ENCODE data around the gene ZNF57. TPM values are rescaled to one million over a fixed set of nuclear protein-coding genes. Genes with fewer than 3 reads are reported as not detected.

The ZNF57 gene
- total RNA-seq, 1 donor from 2014 or later, result 3.2 TPM

- H3K9me3 ChIP-seq (replicated peaks), result no peaks in the 10 kb centered on the region
- peaks cover 4% of the 10 kb centered on the region for H3K36me3 ChIP-seq
- H3K27ac ChIP-seq (replicated peaks), result peak overlapping the region; percentile 88
- H3K4me1 ChIP-seq, result peaks cover 31% of the 10 kb centered on the region
- peak overlapping the region; percentile 94 for H3K4me3 ChIP-seq
- intact Hi-C loops (cut with micrococcal nuclease), result no loop called here
- no peak for TF ChIP-seq CTCF (IDR thresholded peaks at IDR 0.05; ENCODE audit: borderline replicate concordance)
- H3K27me3 ChIP-seq (ENCODE audit: low read depth), result no peaks in the 10 kb centered on the region
- DNase-seq, result no peak
Observed at GRCh38 chr19:2944403-2944774, 43.7 kb downstream of the ZNF57 start.

DNA sequence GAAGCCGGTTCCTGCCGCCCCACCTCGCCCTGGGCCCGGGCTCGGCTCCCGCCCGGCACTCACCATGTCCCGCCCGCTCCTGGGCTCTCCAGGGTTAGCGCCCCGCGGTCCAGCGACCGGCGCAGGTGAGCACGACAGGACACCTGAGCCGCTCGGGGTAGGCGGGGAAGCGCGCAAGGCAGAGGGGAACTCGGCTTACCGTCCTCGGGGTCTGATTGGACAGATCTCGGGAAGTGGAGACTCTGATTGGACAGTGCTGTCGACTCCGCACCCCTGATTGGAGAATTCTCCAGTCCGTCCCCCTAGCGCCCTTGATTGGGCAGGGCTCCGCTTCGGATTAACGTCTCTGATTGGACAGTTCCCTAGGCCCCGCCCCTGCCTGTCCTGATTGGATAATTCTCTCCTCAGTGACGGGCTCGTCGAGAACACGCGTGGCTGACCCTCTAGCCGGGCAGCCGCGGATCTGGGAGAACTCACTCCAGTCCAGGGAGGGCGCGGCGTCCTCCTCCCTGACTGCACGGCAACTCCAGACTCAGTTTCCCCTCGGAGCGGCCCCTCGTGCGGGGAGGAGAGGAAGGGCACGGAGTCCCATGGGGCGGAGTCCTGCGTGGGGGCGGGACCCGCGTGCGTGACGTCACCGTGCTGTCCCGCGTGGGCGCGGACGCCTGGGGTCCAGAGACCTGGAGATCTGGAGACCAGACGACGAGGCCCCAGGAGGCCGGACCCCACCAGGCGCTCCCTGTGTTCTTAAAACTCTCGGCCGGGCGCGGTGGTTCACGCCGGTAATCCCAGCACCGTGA, 44.2 kb downstream of the ZNF57 start, which contains the start of gene ZNF77:
ZNF77 (minus strand) TSS at position 197 of the 800 bp plus-strand sequence; CDS start at position 66, 131 bp downstream.
- H3K27ac ChIP-seq (replicated peaks), result peak within 1 kb of the TSS; percentile 88
- intact Hi-C loops (cut with micrococcal nuclease), result no loop called here
- peak; percentile 99 for DNase-seq
- H3K27me3 ChIP-seq (ENCODE audit: low read depth), result no peaks in the 10 kb centered on the region
- peak; percentile 25 for TF ChIP-seq CTCF (IDR thresholded peaks at IDR 0.05; ENCODE audit: borderline replicate concordance)
- no peaks in the 10 kb centered on the region for H3K9me3 ChIP-seq (replicated peaks)
- peaks cover 37% of the 10 kb centered on the region for H3K4me1 ChIP-seq
- peak within 1 kb of the TSS; percentile 94 for H3K4me3 ChIP-seq
- no peaks in the 10 kb centered on the region for H3K36me3 ChIP-seq

GRCh38 chr19:2945575-2946184, 45.0 kb downstream of the ZNF57 start:
- Histone ChIP-seq H3K36me3 (no peaks in the 10 kb centered on the region), H3K4me3 (peak overlapping the region; percentile 94), H3K27me3 (ENCODE audit: low read depth) (no peaks in the 10 kb centered on the region), H3K27ac (replicated peaks) (peak overlapping the region; percentile 88), H3K9me3 (replicated peaks) (no peaks in the 10 kb centered on the region), H3K4me1 (peaks cover 41% of the 10 kb centered on the region)
- TF ChIP-seq CTCF (IDR thresholded peaks at IDR 0.05; ENCODE audit: borderline replicate concordance), result no peak
- no peak for DNase-seq
- intact Hi-C loops (cut with micrococcal nuclease), result no loop called here

DNA sequence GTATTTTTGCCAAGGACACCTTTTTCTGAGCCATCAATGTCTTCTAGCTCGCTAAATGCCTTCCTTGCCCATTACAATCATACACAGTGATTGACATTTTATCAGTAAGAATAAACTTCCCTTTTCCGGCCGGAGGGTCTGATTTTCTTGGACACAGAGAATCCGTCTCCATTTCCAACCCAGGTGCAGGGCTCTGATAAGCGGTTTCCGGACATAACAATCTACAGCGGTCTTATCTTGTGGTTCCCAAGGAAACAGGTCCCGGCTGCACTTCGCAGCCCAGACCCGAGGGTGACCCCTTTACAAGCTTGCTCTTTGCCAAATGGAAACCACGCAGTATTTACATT, 49.2 kb downstream of the ZNF57 start:
- intact Hi-C loops (cut with micrococcal nuclease), result loop anchor here (10.0 kb wide), 1 partner anchor 215 kb away; no protein-coding TSS in a partner anchor
- Histone ChIP-seq H3K27ac (replicated peaks) (peak overlapping the region; percentile 96), H3K4me3 (peak overlapping the region; percentile 90), H3K27me3 (ENCODE audit: low read depth) (no peaks in the 10 kb centered on the region), H3K4me1 (peaks cover 30% of the 10 kb centered on the region), H3K36me3 (no peaks in the 10 kb centered on the region), H3K9me3 (replicated peaks) (no peaks in the 10 kb centered on the region)
- no peak for DNase-seq
- TF ChIP-seq CTCF (IDR thresholded peaks at IDR 0.05; ENCODE audit: borderline replicate concordance), result no peak

- Histone ChIP-seq H3K27me3 (ENCODE audit: low read depth) (no peaks in the 10 kb centered on the region), H3K27ac (replicated peaks) (peak overlapping the region; percentile 96), H3K36me3 (no peaks in the 10 kb centered on the region), H3K4me1 (peaks cover 25% of the 10 kb centered on the region), H3K9me3 (replicated peaks) (no peaks in the 10 kb centered on the region), H3K4me3 (peak overlapping the region; percentile 90)
- no peak for TF ChIP-seq CTCF (IDR thresholded peaks at IDR 0.05; ENCODE audit: borderline replicate concordance)
- DNase-seq, result peak; percentile 100
- intact Hi-C loops (cut with micrococcal nuclease), result loop anchor here (10.0 kb wide), 1 partner anchor 214 kb away; no protein-coding TSS in a partner anchor
Observed at GRCh38 chr19:2950286-2951124, 49.8 kb downstream of the ZNF57 start.
